Testis (tissue), 2 donors: ENCODE measurements around the gene BAZ1B.

ENCODE experiments used
- CTCF ChIP-seq, 3 experiments: fragments of 450-650 bp in 2 of 3; fragments of 200-600 bp in 1 of 3; sonication (generic) in 1 of 3; IDR thresholded peaks; one replicate each; pipeline ENCODE4 v1.5.1; 2016 to 2019; ENCODE audit warnings: antibody characterized with exemption in 3 of 3, mild to moderate bottlenecking in 2 of 3, moderate library complexity in 1 of 3
- POLR2A ChIP-seq: fragments of 450-650 bp; IDR thresholded peaks from one replicate; pipeline ENCODE4 v1.6.1; 2017; ENCODE audit warnings: antibody characterized with exemption, mild to moderate bottlenecking, moderate library complexity

DNA sequence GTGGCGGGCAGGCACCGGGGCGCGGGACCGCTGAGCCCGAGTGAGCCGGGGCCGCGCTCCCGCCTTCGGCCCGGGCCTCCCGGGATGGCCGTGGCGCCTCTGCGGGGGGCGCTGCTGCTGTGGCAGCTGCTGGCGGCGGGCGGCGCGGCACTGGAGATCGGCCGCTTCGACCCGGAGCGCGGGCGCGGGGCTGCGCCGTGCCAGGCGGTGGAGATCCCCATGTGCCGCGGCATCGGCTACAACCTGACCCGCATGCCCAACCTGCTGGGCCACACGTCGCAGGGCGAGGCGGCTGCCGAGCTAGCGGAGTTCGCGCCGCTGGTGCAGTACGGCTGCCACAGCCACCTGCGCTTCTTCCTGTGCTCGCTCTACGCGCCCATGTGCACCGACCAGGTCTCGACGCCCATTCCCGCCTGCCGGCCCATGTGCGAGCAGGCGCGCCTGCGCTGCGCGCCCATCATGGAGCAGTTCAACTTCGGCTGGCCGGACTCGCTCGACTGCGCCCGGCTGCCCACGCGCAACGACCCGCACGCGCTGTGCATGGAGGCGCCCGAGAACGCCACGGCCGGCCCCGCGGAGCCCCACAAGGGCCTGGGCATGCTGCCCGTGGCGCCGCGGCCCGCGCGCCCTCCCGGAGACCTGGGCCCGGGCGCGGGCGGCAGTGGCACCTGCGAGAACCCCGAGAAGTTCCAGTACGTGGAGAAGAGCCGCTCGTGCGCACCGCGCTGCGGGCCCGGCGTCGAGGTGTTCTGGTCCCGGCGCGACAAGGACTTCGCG is 88.0 kb downstream of the BAZ1B start:
- no peak for TF ChIP-seq CTCF (IDR thresholded peaks at IDR 0.05)
- TF ChIP-seq POLR2A: no peak
